ENCODE data around the gene TRIM33.

Gene TRIM33

GRCh38 chr1:114439369-114439768 is 71.6 kb downstream of the TRIM33 start:
- no peaks in the 10 kb centered on the region for H3K27me3 ChIP-seq (ENCODE audit: control insufficient read depth, low read length)
- 0 out of 2 replicates have a peak, but pooled peaks cover 3% of the 10 kb centered on the region for H4K20me1 ChIP-seq (ENCODE audit: control insufficient read depth, insufficient read depth, low read depth, low read length)
- no peaks in the 10 kb centered on the region for H3K9me2 ChIP-seq (replicated peaks; ENCODE audit: control insufficient read depth, low read length)
- H3F3A ChIP-seq (ENCODE audit: control insufficient read depth, insufficient read depth): no peaks in the 10 kb centered on the region
- peaks cover 15% of the 10 kb centered on the region for H3K79me2 ChIP-seq (ENCODE audit: control insufficient read depth, low read length)
- TF ChIP-seq, protein P1, sequence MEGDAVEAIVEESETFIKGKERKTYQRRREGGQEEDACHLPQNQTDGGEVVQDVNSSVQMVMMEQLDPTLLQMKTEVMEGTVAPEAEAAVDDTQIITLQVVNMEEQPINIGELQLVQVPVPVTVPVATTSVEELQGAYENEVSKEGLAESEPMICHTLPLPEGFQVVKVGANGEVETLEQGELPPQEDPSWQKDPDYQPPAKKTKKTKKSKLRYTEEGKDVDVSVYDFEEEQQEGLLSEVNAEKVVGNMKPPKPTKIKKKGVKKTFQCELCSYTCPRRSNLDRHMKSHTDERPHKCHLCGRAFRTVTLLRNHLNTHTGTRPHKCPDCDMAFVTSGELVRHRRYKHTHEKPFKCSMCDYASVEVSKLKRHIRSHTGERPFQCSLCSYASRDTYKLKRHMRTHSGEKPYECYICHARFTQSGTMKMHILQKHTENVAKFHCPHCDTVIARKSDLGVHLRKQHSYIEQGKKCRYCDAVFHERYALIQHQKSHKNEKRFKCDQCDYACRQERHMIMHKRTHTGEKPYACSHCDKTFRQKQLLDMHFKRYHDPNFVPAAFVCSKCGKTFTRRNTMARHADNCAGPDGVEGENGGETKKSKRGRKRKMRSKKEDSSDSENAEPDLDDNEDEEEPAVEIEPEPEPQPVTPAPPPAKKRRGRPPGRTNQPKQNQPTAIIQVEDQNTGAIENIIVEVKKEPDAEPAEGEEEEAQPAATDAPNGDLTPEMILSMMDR (IDR thresholded peaks at IDR 0.05; ENCODE audit: low read depth, low read length, poor library complexity, severe bottlenecking): no peak
- no peak for TF ChIP-seq EZH2phosphoT487 (IDR thresholded peaks at IDR 0.05; ENCODE audit: borderline replicate concordance, low read length)
- H3K4me1 ChIP-seq (ENCODE audit: control insufficient read depth, low read length): no peaks in the 10 kb centered on the region
- no peak overlapping the region for H3K27ac ChIP-seq (ENCODE audit: low read depth, low read length)
- no peaks in the 10 kb centered on the region for H3K9me3 ChIP-seq (ENCODE audit: control insufficient read depth, insufficient read depth, low read length)
- H3K36me3 ChIP-seq (ENCODE audit: control insufficient read depth, low read length): peaks cover 21% of the 10 kb centered on the region
- no peak overlapping the region for H3K4me3 ChIP-seq (ENCODE audit: low read length)
- H3K4me2 ChIP-seq (ENCODE audit: low read length): no peak overlapping the region

GRCh38 chr1:114437812-114438211 is 73.2 kb downstream of the TRIM33 start:
- Histone ChIP-seq H3K36me3 (ENCODE audit: control insufficient read depth, low read length) (peaks cover 16% of the 10 kb centered on the region), H3F3A (ENCODE audit: control insufficient read depth, insufficient read depth) (no peaks in the 10 kb centered on the region), H3K4me3 (ENCODE audit: low read length) (no peak overlapping the region), H4K20me1 (ENCODE audit: control insufficient read depth, insufficient read depth, low read depth, low read length) (0 out of 2 replicates have a peak, but pooled peaks cover 3% of the 10 kb centered on the region), H3K4me2 (ENCODE audit: low read length) (no peak overlapping the region), H3K27me3 (ENCODE audit: control insufficient read depth, low read length) (no peaks in the 10 kb centered on the region), H3K27ac (ENCODE audit: low read depth, low read length) (no peak overlapping the region), H3K4me1 (ENCODE audit: control insufficient read depth, low read length) (no peaks in the 10 kb centered on the region), H3K79me2 (ENCODE audit: control insufficient read depth, low read length) (peaks cover 15% of the 10 kb centered on the region), H3K9me3 (ENCODE audit: control insufficient read depth, insufficient read depth, low read length) (no peaks in the 10 kb centered on the region), H3K9me2 (replicated peaks; ENCODE audit: control insufficient read depth, low read length) (no peaks in the 10 kb centered on the region)
- no peak for TF ChIP-seq EZH2phosphoT487 (IDR thresholded peaks at IDR 0.05; ENCODE audit: borderline replicate concordance, low read length)
- TF ChIP-seq, protein P1 (IDR thresholded peaks at IDR 0.05; ENCODE audit: low read depth, low read length, poor library complexity, severe bottlenecking): no peak

DNA sequence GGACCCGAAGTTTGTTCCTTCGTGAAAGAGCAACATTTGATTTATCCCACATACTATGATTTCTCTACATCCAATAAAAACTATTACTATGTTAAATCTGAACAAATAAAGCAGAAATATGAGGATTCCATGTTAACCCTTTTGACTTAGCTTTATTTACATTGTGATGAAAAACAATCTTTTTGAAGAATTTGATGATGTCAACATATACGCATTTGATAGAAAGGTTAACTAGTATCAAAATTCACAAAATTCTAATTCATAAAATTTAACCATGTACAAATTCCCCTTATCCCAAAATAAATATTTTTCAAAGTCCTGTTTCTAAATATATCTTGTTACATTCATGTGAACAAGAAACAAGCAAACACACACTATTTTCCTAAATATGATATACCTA is 74.2 kb downstream of the TRIM33 start:
- H3K36me3 ChIP-seq (ENCODE audit: control insufficient read depth, low read length): peaks cover 18% of the 10 kb centered on the region
- TF ChIP-seq EZH2phosphoT487 (IDR thresholded peaks at IDR 0.05; ENCODE audit: borderline replicate concordance, low read length): no peak
- TF ChIP-seq, protein P1 (IDR thresholded peaks at IDR 0.05; ENCODE audit: low read depth, low read length, poor library complexity, severe bottlenecking): no peak
- peaks cover 7% of the 10 kb centered on the region for H3K4me1 ChIP-seq (ENCODE audit: control insufficient read depth, low read length)
- H4K20me1 ChIP-seq (ENCODE audit: control insufficient read depth, insufficient read depth, low read depth, low read length): 0 out of 2 replicates have a peak, but pooled peaks cover 3% of the 10 kb centered on the region
- no peaks in the 10 kb centered on the region for H3F3A ChIP-seq (ENCODE audit: control insufficient read depth, insufficient read depth)
- no peak overlapping the region for H3K27ac ChIP-seq (ENCODE audit: low read depth, low read length)
- no peaks in the 10 kb centered on the region for H3K27me3 ChIP-seq (ENCODE audit: control insufficient read depth, low read length)
- no peak overlapping the region for H3K4me3 ChIP-seq (ENCODE audit: low read length)
- no peaks in the 10 kb centered on the region for H3K9me3 ChIP-seq (ENCODE audit: control insufficient read depth, insufficient read depth, low read length)
- H3K79me2 ChIP-seq (ENCODE audit: control insufficient read depth, low read length): peaks cover 15% of the 10 kb centered on the region
- no peak overlapping the region for H3K4me2 ChIP-seq (ENCODE audit: low read length)
- H3K9me2 ChIP-seq (replicated peaks; ENCODE audit: control insufficient read depth, low read length): no peaks in the 10 kb centered on the region

Data from DOHH2 (cell line).